GM12892 (cell line): ENCODE results near the gene CHD9NB.

Experiments used
- POLR2A ChIP-seq: IDR thresholded peaks from 2 replicates; pipeline ENCODE4 v1.6.1; 2011; ENCODE audit warnings: low read depth, low read length, control low read depth
- TAF1 ChIP-seq: IDR thresholded peaks from 2 replicates; pipeline ENCODE4 v1.6.1; 2011; ENCODE audit warnings: low read depth, mild to moderate bottlenecking, control low read depth, low read length, borderline replicate concordance

GRCh38 chr16:53053967-53054669 is 1.4 kb upstream of the CHD9NB start:
- TF ChIP-seq POLR2A = no peak
- TF ChIP-seq TAF1 = no peak
